ENCODE data around the gene IL10.

IL10 gene

DNA sequence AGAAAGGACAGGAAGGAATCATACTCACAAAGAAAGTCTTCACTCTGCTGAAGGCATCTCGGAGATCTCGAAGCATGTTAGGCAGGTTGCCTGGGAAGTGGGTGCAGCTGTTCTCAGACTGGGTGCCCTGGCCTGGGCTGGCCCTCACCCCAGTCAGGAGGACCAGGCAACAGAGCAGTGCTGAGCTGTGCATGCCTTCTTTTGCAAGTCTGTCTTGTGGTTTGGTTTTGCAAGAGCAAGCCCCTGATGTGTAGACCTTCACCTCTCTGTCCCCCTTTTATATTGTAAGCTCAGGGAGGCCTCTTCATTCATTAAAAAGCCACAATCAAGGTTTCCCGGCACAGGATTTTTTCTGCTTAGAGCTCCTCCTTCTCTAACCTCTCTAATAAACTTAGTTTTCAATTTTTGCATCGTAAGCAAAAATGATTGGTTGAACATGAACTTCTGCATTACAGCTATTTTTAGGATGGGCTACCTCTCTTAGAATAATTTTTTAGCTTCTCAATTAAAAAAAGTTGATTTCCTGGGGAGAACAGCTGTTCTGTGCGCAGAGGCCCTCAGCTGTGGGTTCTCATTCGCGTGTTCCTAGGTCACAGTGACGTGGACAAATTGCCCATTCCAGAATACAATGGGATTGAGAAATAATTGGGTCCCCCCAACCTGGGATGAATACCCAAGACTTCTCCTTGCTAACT, at the start of gene IL10:
Gene IL10 (minus strand): TSS at position 252 of the 695 bp plus-strand sequence. CDS start 59 bp downstream, at position 193.
- DNase-seq, result no peak

DNA sequence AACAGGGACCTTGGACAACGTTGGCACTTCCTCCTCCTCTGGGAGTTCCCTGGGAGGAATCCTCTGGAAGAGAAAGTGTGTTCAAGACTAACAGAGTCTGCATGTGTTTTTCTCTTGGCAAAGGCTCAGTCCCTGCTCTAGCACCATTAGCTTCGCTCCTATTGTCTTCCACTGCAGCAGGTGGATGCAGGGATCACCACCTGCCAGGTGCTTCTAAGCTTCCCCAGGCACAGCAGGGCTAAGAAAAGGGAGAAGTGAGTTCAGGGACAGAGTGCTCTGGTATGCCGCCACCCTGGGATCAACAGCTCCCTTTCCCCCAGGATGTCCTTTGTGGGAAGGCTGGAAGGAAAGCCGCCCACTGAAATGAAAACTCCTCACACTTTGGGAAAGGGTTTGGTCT, 49.2 kb upstream of the IL10 start:
- no peak for DNase-seq

DNA sequence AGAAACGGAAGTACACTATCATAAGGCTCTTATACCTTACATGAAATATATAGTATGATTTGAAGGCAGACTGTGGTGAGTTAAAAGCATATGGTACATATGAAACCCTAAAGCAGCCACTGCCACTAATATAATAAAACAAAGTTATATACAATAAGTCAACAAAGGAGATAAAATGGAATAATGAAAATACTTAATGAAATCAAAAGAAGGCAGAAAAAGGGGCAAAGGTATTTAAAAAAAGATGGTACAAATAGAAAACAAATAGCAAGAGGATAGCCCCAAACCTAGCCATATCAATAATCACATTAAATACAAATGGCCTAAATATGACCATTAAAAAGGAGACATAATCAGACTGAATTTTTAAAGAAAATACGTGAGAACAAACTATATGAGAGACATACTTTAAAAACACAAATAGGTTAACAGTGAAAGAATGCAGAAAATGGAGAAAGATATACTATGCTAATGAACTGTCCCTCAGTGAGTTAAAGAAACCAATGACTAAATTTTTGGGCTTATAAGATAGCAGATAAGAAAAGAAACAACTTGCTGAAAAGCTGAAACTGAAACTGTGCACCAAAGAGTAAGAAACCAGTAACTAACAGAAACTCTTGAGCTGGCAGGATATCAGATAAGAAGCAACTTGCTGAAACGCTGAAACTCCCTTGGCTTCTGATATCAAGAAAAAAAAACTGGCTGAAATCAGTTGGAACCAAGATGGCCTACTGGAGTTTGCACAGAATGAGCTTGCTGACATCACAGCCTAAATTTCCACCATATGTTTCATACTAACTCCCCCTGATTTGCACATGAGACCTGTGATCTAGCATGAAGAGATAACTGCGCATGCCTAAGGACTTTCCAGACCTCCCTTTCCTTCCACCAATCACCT, 44.3 kb upstream of the IL10 start:
- DNase-seq, result peak; percentile 76

DNA sequence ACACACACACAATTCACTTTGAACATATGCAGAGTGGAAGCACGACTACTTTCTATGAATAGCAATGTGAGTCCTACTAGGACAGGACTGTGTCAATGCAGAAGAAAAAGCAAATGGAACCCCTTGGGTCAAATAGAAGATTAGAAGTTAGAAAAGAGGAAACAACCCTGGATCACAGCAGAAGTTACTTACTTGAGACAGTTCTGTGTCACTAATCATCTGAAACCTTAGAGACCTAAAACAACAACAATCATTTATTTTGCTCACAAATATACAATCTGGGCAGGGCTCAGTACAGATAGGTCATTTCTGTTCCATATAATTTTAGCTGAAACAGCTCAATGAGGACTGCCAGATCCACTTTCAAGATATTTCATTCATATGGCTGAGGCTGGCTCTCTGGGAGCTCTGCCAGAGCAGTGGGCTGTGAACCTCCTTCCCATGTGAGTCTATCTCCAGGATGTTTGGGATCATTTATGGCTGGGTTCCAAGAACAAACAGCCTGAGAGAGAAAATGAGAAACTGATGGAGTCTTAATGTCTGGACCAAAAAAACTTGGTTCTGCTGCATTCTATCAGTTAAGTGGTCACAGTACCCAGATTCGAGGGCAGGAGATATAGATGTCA, 42.5 kb upstream of the IL10 start:
- DNase-seq, result no peak

DNA sequence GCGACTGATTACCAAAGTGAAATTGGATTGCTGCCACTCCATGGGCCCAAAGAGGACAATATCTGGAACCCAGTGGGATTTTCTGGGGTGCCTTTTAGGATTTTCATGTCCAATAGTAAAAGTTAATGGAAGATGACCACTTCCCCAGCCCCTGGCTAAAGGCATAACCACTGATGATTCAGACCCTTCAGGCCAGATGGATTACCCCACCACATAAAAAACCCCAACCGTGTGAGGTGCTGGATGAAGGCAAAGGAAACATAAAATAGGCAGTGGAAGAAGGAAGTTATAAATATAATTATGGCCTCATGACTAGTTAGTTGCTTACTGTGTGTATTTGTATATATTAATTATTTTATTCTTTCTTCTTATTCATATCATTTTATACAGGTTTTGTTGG, 40.2 kb upstream of the IL10 start:
- no peak for DNase-seq

DNA sequence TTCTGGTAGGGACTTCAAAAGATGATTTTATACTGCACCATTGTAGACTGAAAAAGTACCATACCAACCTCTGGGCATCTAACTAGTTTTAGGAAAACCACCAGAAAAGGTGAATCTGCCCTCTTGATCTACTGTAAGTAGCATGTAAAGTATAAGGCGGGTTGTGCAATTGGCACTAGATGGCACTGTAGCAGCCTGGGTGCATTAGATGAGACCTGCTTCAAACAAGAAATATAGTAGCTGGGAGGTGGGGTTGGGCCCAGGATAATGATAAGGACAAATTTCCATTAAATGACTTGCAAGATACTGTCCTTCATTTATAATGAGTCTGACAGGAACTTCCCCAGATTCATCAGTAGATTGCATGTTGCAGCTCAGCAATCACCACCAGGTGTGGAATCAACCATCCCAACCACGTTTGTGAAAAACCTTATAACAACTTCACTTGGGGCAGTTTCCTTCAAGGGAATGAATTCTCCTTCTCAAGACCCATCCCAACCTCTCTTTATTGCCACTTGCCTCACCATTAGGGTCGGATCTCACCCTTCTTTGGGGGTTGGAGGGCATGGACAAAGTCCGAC, 37.3 kb upstream of the IL10 start:
- DNase-seq, result peak; percentile 52

DNA sequence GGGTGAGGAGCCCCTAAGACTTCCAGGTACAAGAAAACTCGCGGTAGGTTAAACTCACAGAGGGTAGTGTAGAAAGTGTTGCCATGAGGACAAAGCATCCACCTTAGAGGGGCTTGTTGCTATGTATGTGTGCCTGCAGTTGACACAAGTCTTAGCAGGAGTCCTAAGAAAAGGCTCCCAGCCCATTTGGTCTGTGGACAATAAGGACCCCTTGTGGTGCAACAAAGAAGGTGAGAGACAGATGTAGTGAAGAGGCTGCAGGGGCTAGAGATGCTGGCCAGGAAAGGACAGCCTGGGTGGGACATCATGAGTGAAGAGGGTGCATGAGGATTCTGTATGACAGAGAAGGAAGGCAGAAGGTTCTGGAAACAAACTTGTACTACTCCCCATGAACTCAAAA, 36.3 kb upstream of the IL10 start:
- DNase-seq, result peak; percentile 69

DNA sequence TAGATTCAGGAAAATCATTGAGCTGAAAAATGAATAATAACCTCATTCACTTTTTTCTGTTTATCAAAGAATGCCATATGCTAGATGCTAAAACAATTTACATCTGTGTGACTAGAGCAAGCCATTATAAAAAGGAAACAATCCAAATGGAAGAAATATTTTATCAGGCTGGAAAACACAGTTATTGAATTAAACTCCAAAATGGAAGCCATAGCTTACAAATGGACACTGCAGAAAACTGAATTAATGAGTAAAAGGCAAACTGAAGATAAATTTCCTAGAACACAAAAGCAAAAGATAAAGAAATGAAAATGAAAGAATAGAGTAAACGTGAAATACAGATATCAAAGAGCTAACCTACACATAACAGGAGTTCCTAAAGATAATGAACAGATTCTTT, 33.1 kb upstream of the IL10 start:
- no peak for DNase-seq

DNA sequence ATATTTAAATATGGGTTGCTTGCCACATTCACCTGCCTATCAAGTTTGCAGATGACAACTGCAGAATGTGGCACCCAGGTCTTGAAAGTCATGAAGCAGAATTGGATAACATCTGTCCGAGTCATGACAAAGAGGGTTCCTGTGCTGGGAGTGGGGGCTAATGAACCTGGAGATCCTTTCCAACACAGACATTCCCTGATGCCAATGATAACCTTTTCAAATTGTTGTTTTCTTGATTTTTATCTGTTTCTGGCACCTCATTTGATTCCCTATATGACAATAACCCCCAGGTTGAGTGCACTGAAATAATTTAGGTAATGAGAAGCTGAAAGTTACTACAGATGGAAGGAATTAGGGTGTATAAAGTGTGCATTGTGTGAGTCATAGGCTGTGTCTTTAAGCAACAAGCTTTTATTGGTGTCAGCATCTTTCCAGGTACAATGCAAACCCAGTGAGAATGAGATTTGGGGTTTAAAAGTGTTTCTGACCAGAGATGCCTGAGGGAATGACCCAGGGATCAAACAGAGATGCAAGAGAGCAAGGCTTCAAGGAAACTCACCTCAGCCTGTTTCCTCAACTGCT, 32.0 kb upstream of the IL10 start:
- no peak for DNase-seq

DNA sequence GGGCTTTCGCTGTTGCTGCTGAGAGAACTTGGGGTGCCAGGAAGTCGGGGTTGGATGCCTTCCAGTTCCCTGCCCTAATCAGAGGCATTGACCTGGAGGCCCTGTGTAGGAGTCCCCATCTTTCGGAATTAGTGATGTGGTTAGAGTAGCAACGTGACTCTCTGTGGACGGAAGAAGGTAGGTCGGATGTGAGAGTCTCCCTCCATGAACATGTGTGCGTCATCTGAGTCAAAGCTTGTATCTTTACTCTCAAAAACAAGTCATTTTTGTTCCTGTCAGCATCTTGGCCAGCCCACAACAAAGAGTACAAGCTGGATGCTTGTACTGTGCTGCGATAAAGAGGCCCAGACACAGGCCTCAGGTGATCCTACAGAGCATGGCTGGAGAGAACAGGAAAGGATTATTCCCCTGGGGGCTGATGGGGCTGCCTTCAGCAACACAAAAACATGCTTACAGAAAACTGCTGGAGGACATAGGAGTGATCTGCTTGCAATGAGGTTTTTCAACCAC, 31.0 kb upstream of the IL10 start:
- peak; percentile 94 for DNase-seq

DNA sequence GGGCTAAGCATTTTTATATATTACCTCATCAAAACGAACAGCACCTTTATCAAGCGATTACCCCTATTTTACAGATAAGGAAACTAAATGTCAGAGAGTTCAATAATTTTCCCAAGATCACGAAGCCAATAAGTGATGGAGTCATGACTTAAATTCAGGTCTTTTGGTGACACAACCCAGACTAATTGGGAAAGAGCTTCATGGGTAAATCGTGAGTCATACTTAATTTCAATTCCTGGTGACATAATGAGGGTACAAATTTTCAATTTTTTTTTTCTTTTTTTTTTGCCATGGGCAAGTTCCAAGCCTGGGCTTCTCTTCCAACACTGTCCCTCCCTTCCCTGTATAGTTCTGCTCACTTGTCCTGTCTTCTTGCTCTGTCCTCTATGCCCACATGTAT, 30.1 kb upstream of the IL10 start:
- DNase-seq, result no peak

DNA sequence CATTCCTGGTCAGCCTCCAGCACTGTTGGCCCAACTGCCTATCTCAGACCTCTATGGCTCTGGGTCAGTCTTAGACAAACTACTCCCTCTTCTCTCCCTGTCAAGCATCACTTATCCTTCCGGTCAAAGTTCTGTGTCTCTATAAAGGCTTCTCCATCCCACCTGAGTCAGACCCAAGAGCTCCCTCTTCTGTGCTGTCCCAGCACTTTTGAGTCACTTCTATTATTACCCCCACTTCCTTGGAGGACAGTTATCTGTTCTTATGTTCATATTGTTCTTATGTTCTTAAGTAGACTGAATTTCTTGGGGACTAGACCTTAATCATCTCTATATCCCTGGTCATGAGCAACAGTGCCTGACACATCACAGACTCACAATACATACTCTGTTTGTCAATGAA, 29.2 kb upstream of the IL10 start:
- DNase-seq, result no peak

DNA sequence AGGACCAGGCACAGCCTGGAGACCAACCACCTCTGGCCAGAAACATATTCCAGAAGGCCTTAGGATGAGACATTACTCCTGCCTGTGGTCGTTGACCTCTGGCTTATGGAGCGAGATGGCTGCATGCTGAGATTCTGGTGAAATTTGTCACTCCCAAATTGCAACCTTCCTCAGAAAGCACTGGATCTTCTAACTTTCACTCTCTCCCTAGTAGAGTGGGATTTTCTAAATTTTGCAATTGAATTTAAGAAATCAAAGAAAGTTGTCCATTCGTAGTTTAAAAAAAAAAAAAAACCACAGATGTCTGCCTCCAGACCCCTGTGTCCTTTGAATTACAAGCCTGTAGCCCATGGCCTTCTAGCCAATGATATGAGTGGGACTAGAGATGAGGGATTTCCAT, 28.6 kb upstream of the IL10 start:
- no peak for DNase-seq

DNA sequence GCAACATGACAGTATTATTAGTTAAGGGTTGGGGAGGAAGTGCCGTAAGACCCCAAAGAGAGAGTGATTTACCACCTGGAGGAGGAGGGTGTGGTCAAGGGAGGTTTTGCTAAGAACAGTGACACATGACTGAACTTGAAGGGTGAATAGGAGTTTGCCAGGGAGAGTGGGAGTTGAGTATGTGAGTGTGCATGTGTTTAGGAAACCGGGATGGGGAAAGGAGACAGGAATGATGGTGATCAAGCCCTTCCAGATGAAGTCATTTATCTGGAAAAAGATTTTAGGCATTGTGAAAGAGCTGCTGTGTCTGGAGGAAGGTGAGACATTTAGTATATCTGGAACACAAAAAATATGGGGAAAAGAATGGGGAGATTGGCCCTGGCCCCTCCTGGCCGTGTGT, 28.1 kb upstream of the IL10 start:
- no peak for DNase-seq

DNA sequence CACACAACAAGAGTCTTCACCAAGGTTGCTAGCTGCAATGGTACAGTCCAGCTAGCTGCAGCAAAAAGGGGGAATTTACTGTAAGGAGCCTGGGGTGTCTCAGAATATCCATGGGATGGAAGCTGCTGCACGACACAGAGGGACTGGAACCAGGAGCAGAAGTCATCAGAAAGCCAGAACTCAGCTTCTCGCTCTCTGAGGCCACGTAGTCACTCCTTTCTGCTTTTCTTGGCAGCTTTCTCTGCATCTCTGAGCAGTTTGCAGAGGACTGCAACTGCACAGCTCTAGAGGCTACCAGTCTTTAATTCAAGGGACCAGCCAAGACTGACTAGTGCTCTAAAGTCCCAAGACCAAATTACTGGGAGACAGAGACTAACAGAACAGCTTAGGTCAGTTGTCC, 27.0 kb upstream of the IL10 start:
- no peak for DNase-seq

DNA sequence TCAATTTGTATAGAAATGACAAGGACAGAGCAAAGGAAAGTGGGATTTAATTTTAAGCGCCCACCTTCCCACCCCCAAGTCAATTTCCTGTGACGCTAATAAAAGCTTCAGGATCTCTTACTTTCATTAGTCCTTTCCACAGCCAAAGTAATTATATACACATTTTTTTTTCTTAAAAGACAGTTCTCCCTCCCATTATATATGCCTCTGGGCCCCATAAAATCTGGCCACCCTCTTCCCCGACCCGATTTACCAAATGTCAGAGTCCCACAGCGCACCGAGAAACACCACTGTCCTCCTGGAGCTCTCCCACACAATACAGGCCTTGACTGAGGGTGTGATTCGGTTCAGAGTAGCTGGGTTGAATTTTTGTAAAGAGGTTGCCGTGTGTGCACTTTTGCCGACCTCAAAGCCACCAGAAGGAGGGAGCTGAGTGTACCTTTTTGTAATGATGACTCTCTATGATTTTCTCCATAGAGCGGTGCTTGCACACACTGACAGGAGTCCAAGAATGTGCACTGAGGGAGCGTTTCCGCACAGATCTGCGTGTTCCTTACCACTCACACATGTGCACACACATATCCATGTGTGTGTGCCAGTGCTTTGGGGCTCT, 26.2 kb upstream of the IL10 start:
- peak; percentile 52 for DNase-seq

DNA sequence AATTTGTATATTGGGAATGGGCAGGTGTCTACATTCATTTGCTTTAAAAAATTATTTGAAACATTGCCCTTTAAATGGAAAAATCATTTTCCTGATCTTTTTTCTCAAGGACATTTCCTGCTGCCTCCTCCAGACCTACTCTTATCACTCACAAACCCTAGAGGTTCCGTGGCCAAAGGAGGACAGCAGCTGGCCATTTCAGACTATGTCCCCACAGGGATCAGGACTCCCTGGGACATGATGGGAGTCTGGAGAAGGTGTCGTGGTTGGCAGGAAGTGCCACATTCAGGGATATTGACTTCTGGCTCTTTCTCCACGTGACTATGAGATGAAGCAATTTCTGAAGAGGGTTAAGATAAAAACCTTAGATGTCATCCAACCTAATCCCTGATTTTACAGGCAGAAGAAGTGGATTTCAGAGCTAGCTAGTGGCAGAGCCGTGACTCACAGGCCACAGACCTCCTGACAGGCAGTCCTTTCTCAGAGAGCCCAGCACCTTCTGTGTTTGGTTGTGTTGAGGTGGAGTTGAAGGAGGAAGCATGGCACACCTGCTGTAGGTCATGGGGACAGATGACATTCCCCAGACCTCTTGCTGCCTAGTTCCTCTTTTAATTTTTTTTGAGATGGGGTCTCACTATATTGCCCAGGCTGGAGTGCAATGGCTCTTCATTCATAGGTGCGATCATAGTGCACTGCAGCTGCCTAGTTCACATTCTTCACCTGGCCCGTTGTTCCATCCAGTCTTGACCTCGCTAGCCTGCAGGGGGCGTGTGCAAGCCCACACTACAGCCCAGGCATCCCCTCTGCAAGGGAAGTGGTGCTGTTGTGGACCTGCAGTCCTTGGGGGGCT, 25.5 kb upstream of the IL10 start:
- DNase-seq, result peak; percentile 40

DNA sequence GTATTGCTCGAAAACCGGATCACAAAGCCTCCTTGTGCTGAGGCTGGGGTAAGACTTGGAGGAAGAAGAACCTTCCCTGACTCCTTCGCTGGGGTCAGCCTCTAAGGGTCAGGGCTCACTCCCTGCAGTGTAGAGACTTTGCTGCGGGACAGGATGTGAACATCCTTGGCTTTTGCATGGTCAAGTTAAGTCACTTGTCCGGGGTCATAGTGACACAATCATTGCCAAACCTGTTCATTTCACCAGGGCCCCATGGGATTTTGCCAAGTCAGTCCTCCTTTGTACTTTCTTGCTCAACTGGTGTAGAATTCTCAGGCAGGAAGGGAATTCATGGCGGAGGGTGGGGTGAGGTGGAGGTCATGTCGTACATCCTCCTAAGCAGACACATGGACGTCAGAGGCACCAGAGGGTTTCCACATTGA, 24.7 kb upstream of the IL10 start:
- no peak for DNase-seq

DNA sequence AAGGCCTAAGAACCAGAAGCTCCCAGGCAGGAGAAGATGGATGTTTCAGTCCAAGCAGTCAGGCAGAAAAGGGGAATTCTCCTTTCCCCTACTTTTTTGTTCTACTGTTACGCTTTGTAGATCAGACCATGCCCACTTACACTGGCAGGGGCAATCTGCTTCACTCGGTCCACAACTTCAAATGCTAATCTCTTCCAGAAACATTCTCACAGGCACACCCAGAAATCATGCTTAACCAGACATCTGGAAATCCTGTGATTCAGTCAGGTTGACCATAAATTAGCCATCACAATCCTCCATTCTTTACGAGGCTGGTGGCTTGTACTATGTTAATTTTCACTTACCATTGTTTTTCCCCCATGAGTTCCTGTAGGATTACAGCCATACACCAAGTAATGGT, 23.8 kb upstream of the IL10 start:
- DNase-seq, result no peak

DNA sequence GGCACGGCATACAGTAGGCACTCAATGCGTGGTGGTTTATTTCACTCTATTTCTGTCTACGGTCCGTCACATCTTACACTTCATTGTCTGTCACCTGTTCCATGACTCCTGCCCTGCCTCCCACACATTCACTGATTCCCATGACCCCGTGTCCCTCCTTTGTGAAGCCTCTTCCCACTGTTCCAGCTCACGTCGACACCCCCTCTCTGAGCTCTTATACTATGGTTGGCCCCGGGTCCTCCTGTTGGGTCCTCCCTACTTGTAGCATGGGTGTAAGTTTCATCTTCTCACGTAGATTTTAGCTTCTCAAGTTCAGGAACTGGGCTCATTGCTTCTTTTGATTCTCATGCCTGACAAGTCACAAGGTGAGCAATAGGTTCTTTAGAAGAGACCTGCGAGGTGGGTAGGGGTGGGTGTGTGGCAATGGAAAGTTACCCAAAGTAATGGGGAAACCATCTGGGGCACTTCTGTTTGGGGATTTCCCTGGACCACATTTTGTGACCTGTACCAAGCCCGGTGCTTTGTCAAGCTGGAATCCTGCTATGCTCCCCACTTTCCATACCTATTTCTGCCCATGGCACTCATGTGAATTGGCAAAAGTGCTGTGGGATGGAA, 22.1 kb upstream of the IL10 start:
- no peak for DNase-seq

DNA sequence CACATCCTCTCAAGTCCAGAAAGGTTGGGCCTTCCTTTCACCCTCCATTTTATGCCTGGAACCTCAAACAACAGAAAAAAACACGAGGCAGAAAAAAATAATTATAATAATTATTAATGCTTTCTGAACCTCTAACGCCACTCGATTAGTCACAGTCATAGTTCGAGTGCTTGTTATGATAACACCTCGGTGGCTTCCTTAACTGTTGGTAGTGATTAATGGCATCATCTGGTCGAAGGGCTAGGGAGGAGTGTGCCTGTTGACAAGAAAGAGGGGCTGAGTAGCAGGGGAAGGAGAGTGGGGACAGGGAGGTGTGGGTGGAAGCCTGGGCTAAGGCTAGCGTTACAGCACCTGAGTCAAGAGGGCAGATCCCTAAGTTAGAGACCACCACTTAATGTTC, 21.3 kb upstream of the IL10 start:
- DNase-seq, result no peak

Measured in activated CD4-positive, alpha-beta T cell treated with anti-CD3 and anti-CD28 coated beads, Interleukin-2, Interleukin-6, amounts not matched to agents 100 ng/mL and 50 ng/mL, durations not matched to agents 16 hours and 8 hours (primary cell).